Esophagus (tissue), 2 donors: ENCODE measurements around the gene BMAL2. TPM values are rescaled to one million over a fixed set of nuclear protein-coding genes. Genes with fewer than 3 reads are reported as not detected.
A peak's percentile ranks its signal among the peaks of the same experiment; 100 is the strongest.

Experiments used
- H3K27ac ChIP-seq, 2 donors: one replicate each; pipeline ENCODE4 v1.5.1; 2013; ENCODE audit warnings: low read depth in 2 of 2, mild to moderate bottlenecking in 2 of 2, inconsistent platforms in 1 of 2, low read length in 1 of 2, moderate library complexity in 1 of 2
- H3K27me3 ChIP-seq, 2 donors: one replicate each; pipeline ENCODE4 v1.6.1; 2013; ENCODE audit warnings: low read length in 2 of 2, control low read depth in 1 of 2, mild to moderate bottlenecking in 1 of 2; ENCODE audit not compliant: insufficient read depth in 2 of 2, control insufficient read depth in 1 of 2
- H3K36me3 ChIP-seq, 2 donors: one replicate each; pipeline ENCODE4 v1.6.1; 2013; ENCODE audit warnings: low read length in 1 of 2; ENCODE audit not compliant: control insufficient read depth in 2 of 2, insufficient read depth in 2 of 2
- H3K4me1 ChIP-seq, 2 donors: one replicate each; pipeline ENCODE4 v1.6.1; 2013; ENCODE audit warnings: low read length in 1 of 2; ENCODE audit not compliant: control insufficient read depth in 2 of 2, insufficient read depth in 2 of 2
- H3K4me3 ChIP-seq, 2 donors: one replicate each; pipeline ENCODE4 v1.5.1; 2013; ENCODE audit warnings: low read length in 2 of 2, mild to moderate bottlenecking in 2 of 2, low read depth in 1 of 2, moderate library complexity in 1 of 2
- H3K9me3 ChIP-seq, 2 donors: one replicate each; pipeline ENCODE4 v1.6.1; 2013; ENCODE audit warnings: mild to moderate bottlenecking in 2 of 2, low read depth in 1 of 2, low read length in 1 of 2, moderate library complexity in 1 of 2; ENCODE audit not compliant: control insufficient read depth in 2 of 2, insufficient read depth in 1 of 2
- WGBS, 2 donors: extraction: QIAGEN DNeasy Blood & Tissue Kit; methylation state at CpG; one replicate each; pipeline ENCODE4 v1.1.7; 2013; 5-methylcytosine and 5-hydroxymethylcytosine counted together
- polyA plus RNA-seq, 2 donors: library from polyadenylated mRNA; stranded (reverse); fragments of 200-250 nt; gene quantifications; one replicate each; pipeline ENCODE4 v1.2.3, GENCODE V29; 2013
- donor health status: healthy with polysubstance abuse.
- donor health status: Bipolar disorder and iron deficiency.

BMAL2 gene
- polyA plus RNA-seq, 2 donors: 27.7 to 35.4 TPM

GRCh38 chr12:27316947-27317346 lies 15.7 kb upstream of the BMAL2 start:
- no peaks in the 10 kb centered on the region for H3K4me1 ChIP-seq
- peaks cover 0 to 3% of the 10 kb centered on the region in 2 donors for H3K36me3 ChIP-seq
- 87 to 90% methylated on average over 1 of the region's 1 CpG for WGBS, 2 donors
- no peaks in the 10 kb centered on the region for H3K9me3 ChIP-seq
- no peaks in the 10 kb centered on the region for H3K27me3 ChIP-seq
- H3K4me3 ChIP-seq: no peak overlapping the region
- no peak overlapping the region for H3K27ac ChIP-seq

GRCh38 chr12:27319409-27319808 lies 13.2 kb upstream of the BMAL2 start:
- no peaks in the 10 kb centered on the region for H3K9me3 ChIP-seq
- no peak overlapping the region for H3K27ac ChIP-seq
- H3K36me3 ChIP-seq: peaks cover 3 to 4% of the 10 kb centered on the region in 2 donors
- 39 to 44% methylated on average over 1 of the region's 1 CpG for WGBS, 2 donors
- no peak overlapping the region for H3K4me3 ChIP-seq
- no peaks in the 10 kb centered on the region for H3K4me1 ChIP-seq
- H3K27me3 ChIP-seq: no peaks in the 10 kb centered on the region

- Histone ChIP-seq H3K27ac (no peak overlapping the region), H3K9me3 (no peaks in the 10 kb centered on the region)
Measured at GRCh38 chr12:27319848-27320247, 12.8 kb upstream of the BMAL2 start.

GRCh38 chr12:27324530-27324929 lies 8.1 kb upstream of the BMAL2 start:
- no peaks in the 10 kb centered on the region for H3K27me3 ChIP-seq
- H3K36me3 ChIP-seq: peaks cover 5 to 8% of the 10 kb centered on the region in 2 donors
- no peaks in the 10 kb centered on the region for H3K9me3 ChIP-seq
- no peaks in the 10 kb centered on the region for H3K4me1 ChIP-seq
- H3K4me3 ChIP-seq: no peak overlapping the region
- no peak overlapping the region for H3K27ac ChIP-seq

More at GRCh38 chr12:27319848-27320247, 12.8 kb upstream of the BMAL2 start:
- Histone ChIP-seq H3K27me3 (no peaks in the 10 kb centered on the region), H3K4me1 (no peaks in the 10 kb centered on the region), H3K36me3 (peaks cover 3 to 4% of the 10 kb centered on the region in 2 donors), H3K4me3 (no peak overlapping the region)
- WGBS, 2 donors: 87 to 96% methylated on average over 2 of the region's 2 CpGs

- Histone ChIP-seq H3K27ac (peak overlapping the region; percentile 57 to 66), H3K4me3 (no peak overlapping the region)
- WGBS, 2 donors: 47 to 61% methylated on average over 1 of the region's 1 CpG
Measured at GRCh38 chr12:27330846-27331245, 1.8 kb upstream of the BMAL2 start.

GRCh38 chr12:27331291-27331926 lies 1.2 kb upstream of the BMAL2 start:
- 17 to 26% methylated on average over 7 of the region's 7 CpGs for WGBS, 2 donors
- Histone ChIP-seq H3K36me3 (peaks cover 0 to 4% of the 10 kb centered on the region in 2 donors), H3K27me3 (no peaks in the 10 kb centered on the region), H3K4me1 (peaks cover 0 to 10% of the 10 kb centered on the region in 2 donors), H3K4me3 (peak overlapping the region; percentile 77 to 85), H3K27ac (peak overlapping the region; percentile 77 to 91), H3K9me3 (no peaks in the 10 kb centered on the region)

More at GRCh38 chr12:27330846-27331245, 1.8 kb upstream of the BMAL2 start:
- H3K9me3 ChIP-seq: no peaks in the 10 kb centered on the region
- H3K27me3 ChIP-seq: no peaks in the 10 kb centered on the region
- H3K4me1 ChIP-seq: peaks cover 0 to 8% of the 10 kb centered on the region in 2 donors
- H3K36me3 ChIP-seq: peaks cover 2 to 4% of the 10 kb centered on the region in 2 donors

- 19 to 37% methylated on average over 3 of the region's 3 CpGs for WGBS, 2 donors
- Histone ChIP-seq H3K4me3 (peak overlapping the region; percentile 77 to 85), H3K36me3 (peaks cover 0 to 4% of the 10 kb centered on the region in 2 donors), H3K27me3 (no peaks in the 10 kb centered on the region), H3K4me1 (peaks cover 0 to 10% of the 10 kb centered on the region in 2 donors), H3K9me3 (no peaks in the 10 kb centered on the region), H3K27ac (peak overlapping the region; percentile 77 to 91)
Measured at GRCh38 chr12:27331927-27332324, 710 bp upstream of the BMAL2 start.

- Histone ChIP-seq H3K27ac (peak overlapping the region; percentile 77 to 91), H3K27me3 (no peaks in the 10 kb centered on the region), H3K4me3 (peak overlapping the region; percentile 77 to 85), H3K9me3 (no peaks in the 10 kb centered on the region), H3K36me3 (peaks cover 0 to 3% of the 10 kb centered on the region in 2 donors), H3K4me1 (peaks cover 0 to 10% of the 10 kb centered on the region in 2 donors)
- WGBS, 2 donors: 9 to 13% methylated on average over 10 of the region's 10 CpGs
Measured at GRCh38 chr12:27332407-27332713, 276 bp upstream of the BMAL2 start.

- Histone ChIP-seq H3K4me1 (peaks cover 0 to 10% of the 10 kb centered on the region in 2 donors), H3K27ac (peak overlapping the region; percentile 74 to 91), H3K4me3 (peak overlapping the region; percentile 77 to 85), H3K9me3 (no peaks in the 10 kb centered on the region), H3K36me3 (no peaks in the 10 kb centered on the region), H3K27me3 (no peaks in the 10 kb centered on the region)
- 2% methylated on average over 40 of the region's 40 CpGs for WGBS, 2 donors
Measured at GRCh38 chr12:27333403-27334009, 870 bp downstream of the BMAL2 start.
